IMR-90 (cell line): Measurements from ENCODE around the gene RMI2. TPM values are rescaled to one million over a fixed set of nuclear protein-coding genes. Genes with fewer than 3 reads are reported as not detected.

Experiments used
- ATAC-seq: fragments of 200-7000 bp; cut with Tn5 transposase; 2 replicates; pipeline ENCODE4 v1.9.1; 2020; ENCODE audit warnings: low read depth, mild to moderate bottlenecking, moderate library complexity
- BruUV-seq: library from RNA; stranded (reverse); fragments of 400-500 nt; replicated peaks from 2 replicates; lab custom pipeline; 2021; lab: Mats Ljungman, UMichigan
- CTCF ChIA-PET: fragments of 300-600 bp; formaldehyde crosslinking; extraction: SDS; loops from one replicate; lab custom pipeline; 2021; ENCODE audit warnings: antibody characterized with exemption; lab: Yijun Ruan, JAX
- POLR2A ChIA-PET: fragments of 300-600 bp; sonication (Branson Sonifier 250); formaldehyde crosslinking; loops from one replicate; lab custom pipeline; 2022; ENCODE audit warnings: antibody characterized with exemption; ENCODE audit not compliant: unreplicated experiment; lab: Charles Lee
- DNase-seq: peaks from one replicate; pipeline ENCODE4 v3.0.0; 2013
- H2AFZ ChIP-seq: replicated peaks from 2 replicates; pipeline ENCODE3; 2013; ENCODE audit warnings: low read length, mild to moderate bottlenecking; ENCODE audit not compliant: poor library complexity
- H2AK5ac ChIP-seq: 2 replicates; pipeline ENCODE4 v1.6.1; 2013; ENCODE audit warnings: low read depth, low read length, inconsistent platforms
- H2AK9ac ChIP-seq: replicated peaks from 2 replicates; pipeline ENCODE3; 2013; ENCODE audit warnings: mild to moderate bottlenecking, low read depth, low read length, moderate library complexity; ENCODE audit not compliant: poor library complexity
- H2BK120ac ChIP-seq: 2 replicates; pipeline ENCODE4 v1.6.1; 2013; ENCODE audit warnings: low read depth, low read length, inconsistent platforms
- H2BK15ac ChIP-seq: 3 replicates; pipeline ENCODE4 v1.6.1; 2013; ENCODE audit warnings: low read depth, low read length, inconsistent platforms
- H2BK20ac ChIP-seq: 2 replicates; pipeline ENCODE4 v1.6.1; 2013; ENCODE audit warnings: low read depth, mild to moderate bottlenecking, inconsistent platforms, low read length, moderate library complexity
- H2BK5ac ChIP-seq: 2 replicates; pipeline ENCODE4 v1.6.1; 2013; ENCODE audit warnings: mild to moderate bottlenecking, low read depth, low read length, inconsistent platforms; ENCODE audit not compliant: poor library complexity, severe bottlenecking
- H3K14ac ChIP-seq: replicated peaks from 2 replicates; pipeline ENCODE4 v1.6.1; 2013; ENCODE audit warnings: low read depth, low read length, inconsistent platforms
- H3K18ac ChIP-seq: 2 replicates; pipeline ENCODE4 v1.6.1; 2013; ENCODE audit warnings: low read depth, low read length, control low read depth
- H3K23ac ChIP-seq: 2 replicates; pipeline ENCODE4 v1.6.1; 2013; ENCODE audit warnings: low read depth, low read length, inconsistent platforms
- H3K27ac ChIP-seq: 2 replicates; pipeline ENCODE4 v1.5.1; 2013; ENCODE audit warnings: mild to moderate bottlenecking, control low read depth, low read length; ENCODE audit not compliant: insufficient read depth
- H3K27me3 ChIP-seq: 2 replicates; pipeline ENCODE4 v1.6.1; 2013; ENCODE audit warnings: low read length; ENCODE audit not compliant: control insufficient read depth, insufficient read depth
- H3K36me3 ChIP-seq: 2 replicates; pipeline ENCODE4 v1.6.1; 2013; ENCODE audit warnings: low read length, mixed read lengths; ENCODE audit not compliant: control insufficient read depth, insufficient read depth
- H3K4ac ChIP-seq: 2 replicates; pipeline ENCODE4 v1.6.1; 2013; ENCODE audit warnings: low read depth, low read length, inconsistent platforms
- H3K4me1 ChIP-seq: 2 replicates; pipeline ENCODE4 v1.6.1; 2013; ENCODE audit warnings: low read length, mixed read lengths; ENCODE audit not compliant: control insufficient read depth, insufficient read depth
- H3K4me2 ChIP-seq: 2 replicates; pipeline ENCODE4 v1.6.1; 2013; ENCODE audit warnings: low read depth, mild to moderate bottlenecking, control low read depth, low read length, moderate library complexity
- H3K4me3 ChIP-seq: 2 replicates; pipeline ENCODE4 v1.5.1; 2013; ENCODE audit warnings: low read depth, mild to moderate bottlenecking, control low read depth, low read length, moderate library complexity; ENCODE audit not compliant: insufficient read depth
- H3K56ac ChIP-seq: 2 replicates; pipeline ENCODE4 v1.6.1; 2013; ENCODE audit warnings: low read length, inconsistent platforms; ENCODE audit not compliant: insufficient read depth; ENCODE audit errors: extremely low read depth
- H3K79me1 ChIP-seq, 2 experiments: 2 replicates each; pipeline ENCODE4 v1.6.1; 2013; ENCODE audit warnings: low read length in 2 of 2, inconsistent platforms in 1 of 2, low read depth in 1 of 2
- H3K9ac ChIP-seq: 2 replicates; pipeline ENCODE4 v1.6.1; 2013; ENCODE audit warnings: low read depth, low read length, control low read depth
- H3K9me1 ChIP-seq: 2 replicates; pipeline ENCODE4 v1.6.1; 2013; ENCODE audit warnings: low read length, inconsistent platforms; ENCODE audit not compliant: insufficient read depth
- H3K9me3 ChIP-seq: 2 replicates; pipeline ENCODE4 v1.6.1; 2013; ENCODE audit warnings: low read length; ENCODE audit not compliant: control insufficient read depth, insufficient read depth
- H4K20me1 ChIP-seq: 2 replicates; pipeline ENCODE4 v1.6.1; 2013; ENCODE audit warnings: low read length, inconsistent platforms; ENCODE audit not compliant: insufficient read depth
- H4K5ac ChIP-seq: 2 replicates; pipeline ENCODE4 v1.6.1; 2013; ENCODE audit warnings: mild to moderate bottlenecking, low read depth, low read length, control low read depth
- H4K8ac ChIP-seq, 2 experiments: 2 replicates each; pipeline ENCODE4 v1.6.1; 2013; ENCODE audit warnings: low read depth in 2 of 2, low read length in 2 of 2, control low read depth in 1 of 2, inconsistent platforms in 1 of 2
- H4K91ac ChIP-seq: 2 replicates; pipeline ENCODE4 v1.6.1; 2013; ENCODE audit warnings: low read depth, low read length, inconsistent platforms; ENCODE audit not compliant: insufficient read depth
- ELK1 ChIP-seq: fragments of 150-350 bp; IDR thresholded peaks from 2 replicates; pipeline ENCODE4 v1.6.1; 2016; ENCODE audit warnings: low read depth, mild to moderate bottlenecking, low read length, moderate library complexity, borderline replicate concordance
- USF2 ChIP-seq: fragments of 150-350 bp; IDR thresholded peaks from 2 replicates; pipeline ENCODE4 v1.6.1; 2017; ENCODE audit warnings: mild to moderate bottlenecking, antibody characterized with exemption, low read length, low read depth
- WGBS, 2 experiments: methylation state at CpG; one replicate each; pipeline versions ENCODE4 v1.1.5 to v1.1.7; 2013; ENCODE audit warnings: missing lambda C conversion rate in 2 of 2; ENCODE audit not compliant: insufficient read length in 1 of 2; ENCODE audit errors: extremely low coverage in 2 of 2; 5-methylcytosine and 5-hydroxymethylcytosine counted together
- dilution Hi-C: fragments of 300-500 bp; cut with HindIII; formaldehyde crosslinking; loops from one replicate; pipeline ENCODE4 v1.14.3; 2018; ENCODE audit warnings: low sequenced_read_pairs; ENCODE audit not compliant: unreplicated experiment
- in situ Hi-C: fragments of 300-500 bp; cut with MboI; formaldehyde crosslinking; loops from 3 replicates; pipeline ENCODE4 v1.14.3; 2019; ENCODE audit warnings: low sequenced_read_pairs, inconsistent platforms, mixed read lengths
- intact Hi-C: fragments of 100-400 bp; cut with micrococcal nuclease; formaldehyde crosslinking; loops from 2 replicates; pipeline ENCODE4 v1.10.0; 2022
- polyA plus RNA-seq, 3 experiments: library from polyadenylated mRNA; depleted of rRNA; stranded (reverse); fragments of >200 nt; gene quantifications; 2 replicates each; pipeline ENCODE4 v1.2.3, GENCODE V29; 2012; ENCODE audit warnings: low replicate concordance in 1 of 3
- total RNA-seq: library from RNA; depleted of rRNA; stranded (reverse); fragments of >200 nt; gene quantifications from 2 replicates; pipeline ENCODE4 v1.2.3, GENCODE V29; 2012

The RMI2 gene
- total and polyA plus RNA-seq, 2 of the 4 experiments (the other 2 are of a cell fraction), result 3.2 to 5.6 TPM

- Histone ChIP-seq H3K56ac (no peak overlapping the region), H3K4me2 (no peak overlapping the region), H3K9ac (no peak overlapping the region), H2AK5ac (no peak overlapping the region), H3K4me1 (peaks cover 2% of the 10 kb centered on the region; the same call in 1 of the 2 replicates), H4K20me1 (no peaks in the 10 kb centered on the region), H3K9me1 (0 out of 2 replicates have a peak, but pooled peaks cover 6% of the 10 kb centered on the region), H3K79me1 (peaks cover 10 to 19% of the 10 kb centered on the region in 2 experiments; a peak in 3 of 4 replicates), H3K9me3 (no peaks in the 10 kb centered on the region), H3K4ac (no peak overlapping the region), H4K5ac (no peak overlapping the region), H2BK15ac (no peak overlapping the region), H3K23ac (no peak overlapping the region), H3K27me3 (no peaks in the 10 kb centered on the region), H3K14ac (no peak overlapping the region), H3K18ac (no peak overlapping the region), H3K4me3 (no peak overlapping the region), H3K36me3 (no peaks in the 10 kb centered on the region), H2BK20ac (no peak overlapping the region), H4K8ac (no peak overlapping the region), H2AK9ac (no peak overlapping the region), H3K27ac (no peak overlapping the region), H2BK120ac (no peak overlapping the region), H2BK5ac (no peak overlapping the region), H2AFZ (no peak overlapping the region), H4K91ac (no peak overlapping the region)
- BruUV-seq, result no TSS peak
- ChIA-PET POLR2A (no interaction called here), CTCF (no interaction called here)
- no peak for DNase-seq
- in situ Hi-C loops (no loop called here), intact Hi-C loops (no loop called here), dilution Hi-C loops (no loop called here)
- WGBS, 2 experiments, result 60% methylated on average over 1 of the region's 5 CpGs; no CpG with 5 or more reads in 1 of the 2 experiments
- TF ChIP-seq ELK1, result no peak
- no peak for TF ChIP-seq USF2
- no peak for ATAC-seq
These were observed 3.0 kb upstream of the RMI2 start for GRCh38 chr16:11342021-11342855.
